HG02759 (cell line): ENCODE data around the gene GOLGA2.
"Not testable (repeated sequence)": the region's sequence is repeated elsewhere in the genome, so short reads cannot be mapped to it uniquely, and the experiment has no call there.

ENCODE experiments used
- ATAC-seq: cut with Tn5 transposase; IDR thresholded peaks from one replicate; pipeline ENCODE4 v1.9.1; 2021; ENCODE audit warnings: mild to moderate bottlenecking, moderate library complexity; ENCODE audit not compliant: unreplicated experiment

Gene GOLGA2

GRCh38 chr9:128293091-128293490, 17.3 kb upstream of the GOLGA2 start:
- ATAC-seq, result no peak

- no peak for ATAC-seq
Observed at GRCh38 chr9:128292009-128292408, 16.2 kb upstream of the GOLGA2 start.

- ATAC-seq, result no peak
Observed at GRCh38 chr9:128288273-128289004, 12.6 kb upstream of the GOLGA2 start.

- ATAC-seq, result no peak
Observed at GRCh38 chr9:128286440-128286839, 10.6 kb upstream of the GOLGA2 start.

DNA sequence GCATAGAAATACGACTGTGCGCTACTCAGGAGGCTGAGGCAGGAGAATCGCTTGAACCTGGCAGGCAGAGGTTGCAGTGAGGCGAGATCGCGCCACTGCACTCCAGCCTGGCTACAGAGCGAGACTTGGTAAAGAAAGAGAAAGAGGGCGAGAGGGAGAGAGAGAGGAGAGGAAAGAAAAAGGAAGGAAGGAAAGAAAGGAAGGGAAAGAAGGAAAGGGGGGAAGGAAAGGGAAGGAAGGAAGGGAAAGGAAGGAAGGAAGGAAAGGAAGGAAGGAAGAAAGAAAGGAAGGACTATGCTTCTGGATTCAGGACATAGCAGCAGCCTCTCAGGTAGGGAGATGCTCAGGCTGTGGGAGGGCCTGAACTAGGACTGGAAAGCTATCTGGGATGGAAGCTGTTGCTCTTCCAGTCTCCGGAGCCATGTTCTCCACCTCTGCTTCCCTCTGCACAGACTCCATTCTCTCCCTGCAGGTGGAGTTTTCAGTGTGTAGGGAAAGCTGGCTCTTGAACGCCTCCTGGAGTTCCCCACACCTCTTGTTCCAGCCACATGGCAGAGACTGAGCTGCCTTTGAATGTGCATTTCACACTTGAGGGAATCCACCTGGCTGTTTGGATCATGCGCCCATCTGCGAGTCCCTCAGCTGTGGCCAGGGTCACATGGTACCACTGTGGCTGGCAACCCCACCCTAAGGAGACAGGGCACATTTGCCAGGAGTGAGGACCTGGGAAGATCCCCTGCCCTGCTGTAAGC, 9.4 kb upstream of the GOLGA2 start:
- no peak for ATAC-seq

GRCh38 chr9:128282500-128282899, 6.7 kb upstream of the GOLGA2 start:
- no peak for ATAC-seq

DNA sequence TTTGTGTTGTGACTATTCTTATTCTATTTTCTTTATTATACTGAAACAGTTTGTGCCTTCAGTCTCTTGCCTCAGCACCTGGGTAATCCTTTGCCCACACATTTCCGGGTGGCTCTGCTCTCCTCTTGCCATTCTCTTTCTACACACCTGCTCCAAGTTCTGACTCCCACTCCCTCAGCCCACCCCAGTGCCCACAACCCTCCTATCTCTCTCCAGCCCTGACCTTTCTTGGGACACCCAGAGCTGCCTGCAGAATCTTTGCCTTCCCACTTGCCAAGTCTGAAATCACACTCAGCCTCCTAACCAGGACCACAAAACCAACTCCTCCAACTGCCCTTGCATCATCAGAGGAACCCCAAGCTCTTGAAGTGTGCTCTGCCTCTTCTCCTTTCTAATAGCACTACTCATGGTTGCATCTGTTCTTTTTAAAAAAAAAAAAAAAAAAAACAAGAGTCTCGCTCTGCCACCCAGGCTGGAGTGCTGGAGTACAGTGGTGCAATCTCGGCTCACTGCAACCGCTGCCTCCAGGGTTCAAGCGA, 4.3 kb upstream of the GOLGA2 start:
- ATAC-seq, result no peak

DNA sequence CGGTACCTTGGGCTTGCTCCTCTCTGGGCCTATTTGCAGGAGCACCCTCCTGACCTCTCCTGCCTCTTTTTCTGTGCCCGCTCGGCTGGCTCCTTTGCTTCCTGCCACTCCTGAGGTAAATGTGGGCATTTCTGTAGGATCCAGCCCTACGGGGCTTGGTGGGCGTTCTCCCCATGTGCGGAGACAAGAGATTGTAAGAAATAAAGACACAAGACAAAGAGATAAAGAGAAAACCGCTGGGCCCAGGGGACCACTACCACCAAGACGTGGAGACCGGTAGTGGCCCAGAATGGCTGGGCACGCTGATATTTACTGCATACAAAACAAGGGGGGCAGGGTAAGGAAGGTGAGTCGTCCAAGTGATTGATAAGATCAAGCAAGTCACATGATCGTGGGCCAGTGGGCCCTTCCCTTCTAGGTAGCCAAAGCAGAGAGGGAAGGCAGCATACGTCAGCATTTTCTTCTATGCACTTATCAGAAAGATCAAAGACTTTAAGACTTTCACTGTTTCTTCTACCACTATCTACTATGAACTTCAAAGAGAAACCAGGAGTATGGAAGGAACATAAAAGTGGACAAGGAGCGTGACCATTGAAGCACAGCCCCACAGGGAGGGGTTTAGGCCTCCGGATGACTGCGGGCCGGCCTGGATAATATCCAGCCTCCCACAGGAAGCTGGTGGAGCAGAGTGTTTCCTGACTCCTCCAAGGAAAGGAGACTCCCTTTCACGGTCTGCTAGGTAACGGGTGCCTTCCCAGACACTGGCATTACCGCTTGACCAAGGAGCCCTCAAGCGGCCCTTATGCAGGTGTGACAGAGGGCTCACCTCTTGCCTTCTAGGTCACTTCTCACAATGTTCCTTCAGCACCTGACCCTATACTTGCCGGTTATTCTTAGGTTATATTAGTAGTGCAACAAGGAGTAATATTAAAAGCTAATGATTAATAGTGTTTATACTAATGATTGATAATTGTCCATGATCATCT, 3.6 kb upstream of the GOLGA2 start:
- ATAC-seq, result not testable (repeated sequence)

GRCh38 chr9:128276574-128277270, 915 bp upstream of the GOLGA2 start:
- ATAC-seq, result no peak

DNA sequence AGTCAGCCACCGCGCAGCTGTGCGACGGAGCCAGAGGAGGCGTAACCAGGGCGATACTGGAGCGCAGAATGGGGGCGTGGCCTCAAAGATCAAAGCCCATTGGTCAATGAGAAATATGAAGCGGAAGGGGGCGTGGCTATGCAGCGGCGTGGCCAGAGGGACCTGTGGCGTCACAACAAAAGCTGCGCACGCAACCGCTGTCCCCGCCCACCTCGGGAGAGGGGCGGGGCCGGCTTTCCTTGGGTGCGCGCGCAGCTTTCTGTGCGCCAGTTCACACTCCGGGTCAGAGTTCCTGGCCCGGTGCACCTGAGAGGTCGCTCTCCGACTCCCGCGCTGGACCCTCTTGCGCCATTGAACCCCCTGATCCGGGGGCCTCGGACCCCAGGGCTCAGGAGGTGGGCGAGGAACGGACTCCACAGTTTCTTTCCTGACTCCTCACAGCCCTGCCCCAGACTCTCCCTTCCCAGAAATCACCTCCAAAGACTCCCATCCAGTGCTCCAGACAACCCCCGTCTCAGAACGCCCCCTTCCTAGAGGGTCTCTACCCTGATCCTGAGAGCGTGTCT, 284 bp upstream of the GOLGA2 start, which contains the start of gene SWI5:
Gene SWI5, plus strand, starts transcription at position 269 of the 566 bp plus-strand sequence.
- ATAC-seq, result peak; percentile 93

DNA sequence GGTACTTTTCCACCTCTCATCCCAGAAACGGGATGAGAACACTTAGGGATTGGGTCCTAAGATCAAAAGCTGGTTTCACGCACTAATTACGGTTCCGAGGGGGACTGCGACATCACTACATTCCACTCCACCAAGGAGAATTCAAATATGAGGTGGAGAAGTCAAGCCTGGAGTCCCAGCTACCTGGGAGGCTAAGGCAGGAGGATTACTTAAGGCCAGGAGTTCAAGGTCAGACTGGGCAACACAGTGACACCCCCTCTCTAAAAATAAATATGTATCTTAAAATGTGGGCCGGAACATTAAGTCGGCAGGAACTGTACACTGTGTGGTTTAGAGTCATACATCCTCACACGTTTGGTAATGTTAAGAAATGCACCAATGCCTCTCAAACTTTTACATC, 1.6 kb downstream of the GOLGA2 start:
- no peak for ATAC-seq

DNA sequence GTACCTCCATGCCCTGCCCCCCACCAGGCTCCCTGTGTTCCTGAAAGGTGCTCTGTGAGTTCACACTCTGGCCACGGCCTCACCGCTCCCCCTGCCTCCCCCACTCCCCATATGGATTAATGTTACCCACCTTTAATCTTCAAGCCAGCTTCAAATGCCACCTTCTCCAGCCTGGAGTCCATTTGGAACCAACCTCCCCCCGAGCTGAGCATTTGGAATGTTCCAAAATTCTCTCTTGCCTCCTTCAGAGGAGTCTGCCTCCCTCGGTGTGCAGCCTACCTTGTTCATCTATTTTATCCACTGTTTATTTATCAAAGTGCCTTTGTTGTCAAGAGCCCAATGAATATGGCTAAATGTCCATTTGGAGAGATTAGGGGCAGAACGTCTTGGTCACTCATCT, 4.3 kb downstream of the GOLGA2 start:
- ATAC-seq, result no peak

DNA sequence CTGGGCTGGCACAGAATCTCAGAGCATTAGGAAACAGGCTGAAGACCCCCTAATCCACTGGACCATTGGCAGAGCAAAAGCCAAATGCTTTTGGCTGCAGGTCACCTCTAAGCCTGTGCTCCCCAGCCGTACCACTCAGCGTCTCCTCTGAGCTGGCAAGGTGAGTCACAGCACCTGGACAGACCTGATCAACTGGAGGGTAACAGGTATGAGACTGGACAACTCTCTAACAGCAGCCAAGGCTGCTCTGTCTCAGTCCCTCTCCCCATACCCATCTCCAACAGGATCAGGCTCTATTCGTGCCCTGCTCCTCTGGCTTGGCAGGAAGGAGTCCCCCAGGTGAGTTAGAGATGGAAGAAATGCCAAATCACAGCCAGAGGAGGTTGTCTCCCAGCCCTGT, 4.7 kb downstream of the GOLGA2 start:
- no peak for ATAC-seq

- no peak for ATAC-seq
Observed at GRCh38 chr9:128266868-128267590, 8.8 kb downstream of the GOLGA2 start.

GRCh38 chr9:128265348-128265847, 10.4 kb downstream of the GOLGA2 start:
- no peak for ATAC-seq

DNA sequence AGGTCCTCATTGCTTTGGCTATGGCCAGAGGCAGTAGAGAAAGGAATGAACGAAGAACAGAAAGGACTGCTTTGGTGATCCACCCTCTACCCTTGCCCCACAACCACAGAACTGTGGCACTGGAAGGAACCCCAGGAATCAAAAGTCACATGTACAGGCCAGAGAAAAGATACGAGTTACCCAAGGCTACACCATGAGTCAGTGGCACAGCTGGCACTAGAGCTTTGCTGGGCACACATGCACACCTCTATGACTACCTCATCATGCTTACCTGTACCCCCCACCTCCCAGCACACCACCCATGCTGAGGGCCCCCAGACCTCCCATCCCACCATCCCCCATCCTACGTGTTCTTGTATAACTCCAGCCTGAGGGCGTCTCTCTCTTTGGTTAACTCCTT, 13.1 kb downstream of the GOLGA2 start:
- ATAC-seq, result no peak

- no peak for ATAC-seq
Observed at GRCh38 chr9:128260340-128260739, 15.5 kb downstream of the GOLGA2 start.

- ATAC-seq, result no peak
Observed at GRCh38 chr9:128259156-128259555, 16.7 kb downstream of the GOLGA2 start.

DNA sequence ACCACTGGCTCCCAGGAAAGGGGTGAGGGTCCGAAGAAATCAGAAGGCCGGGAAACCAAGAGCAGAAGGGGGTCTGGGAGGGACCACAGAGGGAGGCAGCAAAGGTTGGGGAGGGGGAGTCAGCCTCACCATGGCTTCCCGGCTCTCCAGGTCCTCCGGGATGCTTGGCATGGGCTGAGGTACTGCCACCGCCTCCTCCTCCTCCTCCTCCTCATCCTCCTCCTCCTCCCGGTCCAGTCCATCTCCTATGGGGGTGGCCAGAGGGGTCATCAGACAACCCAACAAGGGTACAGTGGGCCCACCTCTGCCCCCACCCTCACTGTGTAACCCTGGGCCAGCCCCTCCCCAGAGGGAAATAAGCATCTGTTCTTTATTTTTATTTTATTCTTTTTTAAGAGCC, 17.5 kb downstream of the GOLGA2 start:
- ATAC-seq, result no peak
